ENCODE measurements around the gene LRPAP1. TPM values are rescaled to one million over a fixed set of nuclear protein-coding genes. Genes with fewer than 3 reads are reported as not detected.

The LRPAP1 gene
- total RNA-seq, 2 donors from 2014 or later = 82.5 to 93.9 TPM

GRCh38 chr4:3482707-3483106 lies 49.5 kb downstream of the LRPAP1 start:
- intact Hi-C loops (cut with DNase I) = loop anchor here (2.0 kb wide), 1 partner anchor 138 kb away; no protein-coding TSS in a partner anchor
- no peak for ATAC-seq

DNA sequence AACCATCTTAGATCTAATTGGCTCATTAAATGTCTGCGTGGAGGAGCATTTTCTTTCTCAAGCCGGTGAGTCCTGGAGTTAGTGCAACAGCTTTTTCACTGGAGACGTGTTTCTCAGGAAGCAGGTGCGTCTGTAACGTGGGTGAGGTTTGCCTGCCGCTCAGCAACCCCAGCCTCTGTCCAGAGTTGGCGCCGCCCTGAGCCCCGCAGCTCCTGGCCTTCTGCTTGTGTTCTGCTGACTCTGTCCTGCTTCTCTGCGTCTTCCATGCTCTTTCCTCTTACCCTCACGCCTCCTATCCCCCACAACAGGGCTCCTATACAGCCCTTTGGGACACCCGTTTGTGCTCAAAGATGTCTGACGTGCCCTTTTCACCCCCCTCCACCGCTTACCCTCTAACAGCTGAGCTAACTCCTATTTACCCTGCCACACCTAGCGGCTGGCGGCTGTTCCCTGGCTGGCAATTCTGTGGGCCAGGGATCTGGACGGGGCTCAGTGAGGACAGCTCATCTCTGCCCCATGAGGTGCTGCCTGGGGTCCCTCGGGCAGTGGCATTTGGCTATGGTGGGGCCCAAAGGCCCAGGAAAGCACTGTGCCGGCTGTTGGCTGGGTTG lies 50.3 kb downstream of the LRPAP1 start:
- no peak for TF ChIP-seq POLR2A (IDR thresholded peaks at IDR 0.05)
- TF ChIP-seq, protein P1, sequence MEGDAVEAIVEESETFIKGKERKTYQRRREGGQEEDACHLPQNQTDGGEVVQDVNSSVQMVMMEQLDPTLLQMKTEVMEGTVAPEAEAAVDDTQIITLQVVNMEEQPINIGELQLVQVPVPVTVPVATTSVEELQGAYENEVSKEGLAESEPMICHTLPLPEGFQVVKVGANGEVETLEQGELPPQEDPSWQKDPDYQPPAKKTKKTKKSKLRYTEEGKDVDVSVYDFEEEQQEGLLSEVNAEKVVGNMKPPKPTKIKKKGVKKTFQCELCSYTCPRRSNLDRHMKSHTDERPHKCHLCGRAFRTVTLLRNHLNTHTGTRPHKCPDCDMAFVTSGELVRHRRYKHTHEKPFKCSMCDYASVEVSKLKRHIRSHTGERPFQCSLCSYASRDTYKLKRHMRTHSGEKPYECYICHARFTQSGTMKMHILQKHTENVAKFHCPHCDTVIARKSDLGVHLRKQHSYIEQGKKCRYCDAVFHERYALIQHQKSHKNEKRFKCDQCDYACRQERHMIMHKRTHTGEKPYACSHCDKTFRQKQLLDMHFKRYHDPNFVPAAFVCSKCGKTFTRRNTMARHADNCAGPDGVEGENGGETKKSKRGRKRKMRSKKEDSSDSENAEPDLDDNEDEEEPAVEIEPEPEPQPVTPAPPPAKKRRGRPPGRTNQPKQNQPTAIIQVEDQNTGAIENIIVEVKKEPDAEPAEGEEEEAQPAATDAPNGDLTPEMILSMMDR (IDR thresholded peaks at IDR 0.05) = no peak
- WGBS, 2 donors = 82 to 91% methylated on average over 17 to 19 of the region's 19 CpGs
- intact Hi-C loops (cut with DNase I) = loop anchor here (2.0 kb wide), 1 partner anchor 137 kb away; no protein-coding TSS in a partner anchor

More at GRCh38 chr4:3482707-3483106, 49.5 kb downstream of the LRPAP1 start:
- Histone ChIP-seq H3K9me3 (no peaks in the 10 kb centered on the region), H3K27me3 (no peaks in the 10 kb centered on the region), H3K4me3 (no peak overlapping the region), H3K36me3 (replicated peaks in 1 of 2; ENCODE audit: insufficient read depth in 1 of 2, low read depth in 2 of 2) (no peaks in the 10 kb centered on the region), H3K4me1 (peaks cover 22% of the 10 kb centered on the region), H3K27ac (no peak overlapping the region)
- 87 to 89% methylated on average over 9 to 12 of the region's 12 CpGs for WGBS, 2 donors
- no peak for DNase-seq
- TF ChIP-seq, protein P1 (IDR thresholded peaks at IDR 0.05) = no peak
- TF ChIP-seq POLR2A (IDR thresholded peaks at IDR 0.05) = no peak

DNA sequence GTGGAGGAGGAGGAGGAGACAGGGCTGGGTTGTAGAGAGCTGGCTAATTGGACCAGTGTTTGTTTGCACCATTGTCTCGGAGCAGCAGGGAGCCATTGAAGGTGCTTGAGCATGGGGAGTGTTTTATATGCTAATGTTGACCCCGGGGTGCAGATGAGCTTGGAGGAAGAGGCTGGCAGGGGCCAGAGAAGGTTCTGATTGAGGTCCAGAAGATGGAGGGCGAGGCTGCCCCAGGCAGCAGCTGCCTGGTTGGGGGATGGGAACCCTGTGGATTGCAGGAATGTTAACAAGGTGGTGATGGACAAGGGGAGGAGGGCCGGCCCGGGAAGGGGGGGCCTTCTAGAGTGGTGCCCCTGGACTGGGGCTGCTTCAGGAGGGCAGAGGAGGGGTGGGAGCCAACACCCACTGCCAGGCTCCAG lies 51.1 kb downstream of the LRPAP1 start:
- DNase-seq = no peak
- Histone ChIP-seq H3K27ac (no peak overlapping the region), H3K4me1 (peaks cover 22% of the 10 kb centered on the region), H3K4me3 (no peak overlapping the region), H3K9me3 (no peaks in the 10 kb centered on the region), H3K36me3 (replicated peaks in 1 of 2; ENCODE audit: insufficient read depth in 1 of 2, low read depth in 2 of 2) (no peaks in the 10 kb centered on the region), H3K27me3 (no peaks in the 10 kb centered on the region)
- intact Hi-C loops (cut with DNase I) = no loop called here
- no peak for ATAC-seq
- WGBS, 2 donors = 40 to 71% methylated on average over 5 of the region's 5 CpGs
- no peak for TF ChIP-seq POLR2A (IDR thresholded peaks at IDR 0.05)
- TF ChIP-seq, protein P1 (IDR thresholded peaks at IDR 0.05) = no peak

More for the DNA sequence above, 50.3 kb downstream of the LRPAP1 start:
- Histone ChIP-seq H3K27me3 (no peaks in the 10 kb centered on the region), H3K36me3 (replicated peaks in 1 of 2; ENCODE audit: insufficient read depth in 1 of 2, low read depth in 2 of 2) (no peaks in the 10 kb centered on the region), H3K27ac (no peak overlapping the region), H3K4me1 (peaks cover 22% of the 10 kb centered on the region), H3K4me3 (no peak overlapping the region), H3K9me3 (no peaks in the 10 kb centered on the region)
- ATAC-seq = no peak
- DNase-seq = no peak

DNA sequence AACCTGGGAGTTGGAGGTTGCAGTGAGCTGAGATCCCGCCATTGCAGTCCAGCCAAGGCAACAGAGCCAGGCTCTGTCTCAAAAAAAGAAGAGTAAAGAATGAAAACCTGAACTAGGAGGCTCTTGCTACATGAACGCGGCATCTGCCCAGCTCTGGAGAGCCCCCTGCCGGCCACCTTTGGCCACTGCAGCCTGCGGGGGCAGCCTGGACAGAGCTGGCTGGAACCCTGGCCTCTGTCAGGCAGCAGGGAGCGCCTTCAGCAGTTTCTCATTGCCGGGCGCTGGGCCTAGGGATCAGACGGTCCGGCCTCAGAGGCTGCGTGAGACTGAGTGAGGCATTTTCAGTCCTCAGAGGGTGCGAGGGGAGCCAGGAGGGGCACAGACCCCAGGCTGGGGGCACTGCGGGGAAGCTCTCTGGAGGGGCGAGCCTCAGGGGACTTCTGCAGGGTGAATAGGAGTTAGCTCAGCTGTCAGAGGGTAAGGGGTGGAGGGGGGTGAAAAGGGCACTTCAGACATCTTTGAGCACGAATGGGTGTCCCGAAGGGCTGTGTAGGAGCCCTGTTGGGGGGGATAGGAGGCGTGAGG lies 51.6 kb downstream of the LRPAP1 start:
- peak; percentile 73 for ATAC-seq
- H3K27me3 ChIP-seq = no peaks in the 10 kb centered on the region
- H3K9me3 ChIP-seq = no peaks in the 10 kb centered on the region
- H3K27ac ChIP-seq = no peak overlapping the region
- TF ChIP-seq, protein P1 (IDR thresholded peaks at IDR 0.05) = peak; percentile 91 to 99 (median 94)
- TF ChIP-seq POLR2A (IDR thresholded peaks at IDR 0.05) = no peak
- no peaks in the 10 kb centered on the region for H3K36me3 ChIP-seq (replicated peaks in 1 of 2; ENCODE audit: insufficient read depth in 1 of 2, low read depth in 2 of 2)
- WGBS, 2 donors = 25 to 45% methylated on average over 16 to 17 of the region's 17 CpGs
- DNase-seq = peak; percentile 73 to 83 (median 77)
- H3K4me1 ChIP-seq = peaks cover 22% of the 10 kb centered on the region
- intact Hi-C loops (cut with DNase I) = no loop called here
- no peak overlapping the region for H3K4me3 ChIP-seq

Measured in body of pancreas (tissue), 4 donors.